Testis (tissue), 2 donors: Measurements from ENCODE around the gene UPK3B.

Experiments
- POLR2A ChIP-seq: fragments of 450-650 bp; IDR thresholded peaks from one replicate; pipeline ENCODE4 v1.6.1; 2017; ENCODE audit warnings: antibody characterized with exemption, mild to moderate bottlenecking, moderate library complexity
- TF ChIP-seq, protein P1 (sequence below), 3 experiments: fragments of 450-650 bp in 2 of 3; fragments of 200-600 bp in 1 of 3; sonication (generic) in 1 of 3; IDR thresholded peaks; one replicate each; pipeline ENCODE4 v1.5.1; 2016 to 2019; ENCODE audit warnings: antibody characterized with exemption in 3 of 3, mild to moderate bottlenecking in 2 of 3, moderate library complexity in 1 of 3

DNA sequence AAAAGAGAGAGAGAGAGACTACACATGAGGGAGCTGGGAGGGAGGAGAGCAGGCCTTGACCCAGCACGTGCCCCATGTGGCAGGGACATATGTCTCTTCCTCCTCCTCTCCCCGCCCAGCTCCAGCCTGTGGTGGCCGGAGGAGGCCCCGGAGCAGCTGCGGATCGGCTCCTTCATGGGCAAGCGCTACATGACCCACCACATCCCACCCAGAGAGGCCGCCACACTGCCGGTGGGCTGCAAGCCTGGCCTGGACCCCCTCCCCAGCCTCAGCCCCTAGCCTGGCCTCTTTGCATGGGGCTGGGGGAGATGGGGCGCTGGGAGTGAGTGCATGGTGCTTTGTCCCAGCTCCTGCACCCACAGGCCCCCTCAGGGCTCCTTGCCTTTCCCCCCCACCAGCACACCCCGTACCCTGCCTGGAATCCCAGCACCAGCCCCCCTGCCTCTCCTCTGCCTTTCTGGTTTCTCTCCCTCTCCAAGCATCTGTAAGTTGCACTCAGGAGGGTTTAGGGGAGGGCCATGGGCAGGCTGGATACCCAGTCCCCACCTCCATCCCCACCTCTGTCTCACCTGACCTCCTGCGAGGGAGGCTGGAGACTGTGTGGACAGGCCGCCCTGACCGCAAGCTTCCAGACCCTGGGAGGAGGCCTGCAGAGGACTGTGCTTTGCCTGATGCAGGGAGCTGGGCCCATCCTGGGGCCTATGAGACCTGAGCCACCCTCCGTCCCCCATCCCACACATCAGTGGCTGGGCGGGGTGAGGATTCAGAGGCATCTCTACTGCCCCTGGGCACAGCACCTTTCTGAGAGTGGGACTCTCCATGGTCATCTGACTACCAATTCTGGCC lies 4.8 kb downstream of the UPK3B start:
- TF ChIP-seq POLR2A: no peak
- TF ChIP-seq, protein P1, sequence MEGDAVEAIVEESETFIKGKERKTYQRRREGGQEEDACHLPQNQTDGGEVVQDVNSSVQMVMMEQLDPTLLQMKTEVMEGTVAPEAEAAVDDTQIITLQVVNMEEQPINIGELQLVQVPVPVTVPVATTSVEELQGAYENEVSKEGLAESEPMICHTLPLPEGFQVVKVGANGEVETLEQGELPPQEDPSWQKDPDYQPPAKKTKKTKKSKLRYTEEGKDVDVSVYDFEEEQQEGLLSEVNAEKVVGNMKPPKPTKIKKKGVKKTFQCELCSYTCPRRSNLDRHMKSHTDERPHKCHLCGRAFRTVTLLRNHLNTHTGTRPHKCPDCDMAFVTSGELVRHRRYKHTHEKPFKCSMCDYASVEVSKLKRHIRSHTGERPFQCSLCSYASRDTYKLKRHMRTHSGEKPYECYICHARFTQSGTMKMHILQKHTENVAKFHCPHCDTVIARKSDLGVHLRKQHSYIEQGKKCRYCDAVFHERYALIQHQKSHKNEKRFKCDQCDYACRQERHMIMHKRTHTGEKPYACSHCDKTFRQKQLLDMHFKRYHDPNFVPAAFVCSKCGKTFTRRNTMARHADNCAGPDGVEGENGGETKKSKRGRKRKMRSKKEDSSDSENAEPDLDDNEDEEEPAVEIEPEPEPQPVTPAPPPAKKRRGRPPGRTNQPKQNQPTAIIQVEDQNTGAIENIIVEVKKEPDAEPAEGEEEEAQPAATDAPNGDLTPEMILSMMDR (IDR thresholded peaks at IDR 0.05): no peak
